Esophagus muscularis mucosa (tissue), 4 donors: ENCODE results near the gene SPTSSB. TPM values are rescaled to one million over a fixed set of nuclear protein-coding genes. Genes with fewer than 3 reads are reported as not detected.

ENCODE experiments used
- DNase-seq: peaks from one replicate; pipeline ENCODE4 v3.0.0-alpha.2; 2017; ENCODE audit errors: extremely low spot score
- H3K27ac ChIP-seq, 4 donors: fragments of 200-600 bp; sonication (generic); replicated peaks in 1 of 4; 1 replicate in 3 of 4; 2 replicates in 1 of 4; pipeline ENCODE4 v1.5.1; 2016 to 2019; ENCODE audit warnings: mild to moderate bottlenecking in 1 of 4
- H3K27me3 ChIP-seq, 4 donors: fragments of 200-600 bp; sonication (generic); one replicate each; pipeline versions ENCODE4 v1.5.1 to v1.6.0; 2016 to 2019
- H3K36me3 ChIP-seq, 4 donors: fragments of 200-600 bp; sonication (generic); one replicate each; pipeline ENCODE4 v1.5.1; 2016 to 2019
- H3K4me1 ChIP-seq, 4 donors: fragments of 200-600 bp; sonication (generic); one replicate each; pipeline ENCODE4 v1.5.1; 2016 to 2019
- H3K4me3 ChIP-seq, 4 donors: fragments of 200-600 bp; sonication (generic); 1 replicate in 2 of 4; 2 replicates in 2 of 4; pipeline ENCODE4 v1.5.1; 2016 to 2019; ENCODE audit warnings: mild to moderate bottlenecking in 4 of 4, moderate library complexity in 1 of 4
- H3K9me3 ChIP-seq, 4 donors: fragments of 200-600 bp; sonication (generic); 1 replicate in 3 of 4; 2 replicates in 1 of 4; pipeline ENCODE4 v1.5.1; 2016 to 2019
- CTCF ChIP-seq, 3 experiments: fragments of 200-600 bp in 2 of 3; fragments of 450-650 bp in 1 of 3; sonication (generic) in 2 of 3; IDR thresholded peaks; one replicate each; pipeline ENCODE4 v1.5.1; 2017 to 2019; ENCODE audit warnings: antibody characterized with exemption in 3 of 3, mild to moderate bottlenecking in 2 of 3, moderate library complexity in 1 of 3
- EP300 ChIP-seq: sonication (generic); formaldehyde crosslinking; IDR thresholded peaks from one replicate; pipeline ENCODE4 v1.6.1; 2017; ENCODE audit warnings: antibody characterized with exemption
- POLR2A ChIP-seq: fragments of 450-650 bp; IDR thresholded peaks from one replicate; pipeline ENCODE4 v1.6.1; 2017; ENCODE audit warnings: antibody characterized with exemption, moderate library complexity, mild to moderate bottlenecking, low read depth
- POLR2AphosphoS5 ChIP-seq, 2 donors: sonication (generic); formaldehyde crosslinking; IDR thresholded peaks; one replicate each; pipeline ENCODE4 v1.6.1; 2017; ENCODE audit warnings: antibody characterized with exemption in 2 of 2
- WGBS: methylation state at CpG from one replicate; pipeline ENCODE4 v1.1.5; 2018; 5-methylcytosine and 5-hydroxymethylcytosine counted together
- intact Hi-C: fragments of 100-400 bp; cut with DNase I; formaldehyde crosslinking; loops from one replicate; pipeline ENCODE4 v1.15.1; 2023
- total RNA-seq, 4 donors: library from RNA; depleted of rRNA; stranded (reverse); fragments of >200 nt; gene quantifications; one replicate each; pipeline versions ENCODE4 v1.1.0 to v1.2.1, GENCODE V29; 2016

The SPTSSB gene
- total RNA-seq, 4 donors from 2014 or later: 0.13 TPM; not detected in 3

- WGBS: 31% methylated on average over 2 of the region's 2 CpGs
- intact Hi-C loops: no loop called here
Observed at GRCh38 chr3:161345023-161345422, 26.3 kb downstream of the SPTSSB start.

GRCh38 chr3:161343986-161344385 is 27.3 kb downstream of the SPTSSB start:
- intact Hi-C loops: no loop called here
- no peak overlapping the region for H3K27ac ChIP-seq
- DNase-seq: no peak
- 58% methylated on average over 1 of the region's 1 CpG for WGBS
- H3K9me3 ChIP-seq: no peaks in the 10 kb centered on the region
- no peaks in the 10 kb centered on the region for H3K27me3 ChIP-seq
- TF ChIP-seq POLR2AphosphoS5 (IDR thresholded peaks at IDR 0.05) (no peak), CTCF (IDR thresholded peaks at IDR 0.05) (no peak), POLR2A (no peak), EP300 (no peak)
- no peaks in the 10 kb centered on the region for H3K4me1 ChIP-seq
- no peak overlapping the region for H3K4me3 ChIP-seq
- H3K36me3 ChIP-seq: no peaks in the 10 kb centered on the region

More at GRCh38 chr3:161345023-161345422, 26.3 kb downstream of the SPTSSB start:
- Histone ChIP-seq H3K36me3 (no peaks in the 10 kb centered on the region), H3K27me3 (no peaks in the 10 kb centered on the region), H3K4me3 (no peak overlapping the region), H3K27ac (no peak overlapping the region), H3K4me1 (no peaks in the 10 kb centered on the region), H3K9me3 (no peaks in the 10 kb centered on the region)
- no peak for DNase-seq
- no peak for TF ChIP-seq CTCF (IDR thresholded peaks at IDR 0.05)
- no peak for TF ChIP-seq POLR2A
- no peak for TF ChIP-seq POLR2AphosphoS5 (IDR thresholded peaks at IDR 0.05)
- no peak for TF ChIP-seq EP300

- H3K36me3 ChIP-seq: no peaks in the 10 kb centered on the region
- H3K9me3 ChIP-seq: no peaks in the 10 kb centered on the region
- intact Hi-C loops: no loop called here
- TF ChIP-seq POLR2A (no peak), CTCF (IDR thresholded peaks at IDR 0.05) (no peak)
- no peaks in the 10 kb centered on the region for H3K4me1 ChIP-seq
- no peak overlapping the region for H3K4me3 ChIP-seq
- no peak for DNase-seq
- WGBS: 54% methylated on average over 3 of the region's 3 CpGs
- H3K27ac ChIP-seq: no peak overlapping the region
- no peaks in the 10 kb centered on the region for H3K27me3 ChIP-seq
Observed at GRCh38 chr3:161343540-161343939, 27.8 kb downstream of the SPTSSB start.

- intact Hi-C loops: no loop called here
- Histone ChIP-seq H3K4me3 (no peak overlapping the region), H3K4me1 (no peaks in the 10 kb centered on the region), H3K9me3 (no peaks in the 10 kb centered on the region), H3K36me3 (no peaks in the 10 kb centered on the region), H3K27me3 (no peaks in the 10 kb centered on the region), H3K27ac (no peak overlapping the region)
- TF ChIP-seq POLR2AphosphoS5 (IDR thresholded peaks at IDR 0.05): no peak
- TF ChIP-seq POLR2A: no peak
- no peak for TF ChIP-seq CTCF (IDR thresholded peaks at IDR 0.05)
- TF ChIP-seq EP300: no peak
- 77% methylated on average over 3 of the region's 3 CpGs for WGBS
- no peak for DNase-seq
Observed at GRCh38 chr3:161342629-161343028, 28.7 kb downstream of the SPTSSB start.
